IMR-90 (cell line): ENCODE results near the gene OLIG3. TPM values are rescaled to one million over a fixed set of nuclear protein-coding genes. Genes with fewer than 3 reads are reported as not detected.

Source experiments
- ATAC-seq: fragments of 200-7000 bp; cut with Tn5 transposase; 2 replicates; pipeline ENCODE4 v1.9.1; 2020; ENCODE audit warnings: low read depth, mild to moderate bottlenecking, moderate library complexity
- BruUV-seq: library from RNA; stranded (reverse); fragments of 400-500 nt; replicated peaks from 2 replicates; lab custom pipeline; 2021; lab: Mats Ljungman, UMichigan
- CTCF ChIA-PET: fragments of 300-600 bp; formaldehyde crosslinking; extraction: SDS; loops from one replicate; lab custom pipeline; 2021; ENCODE audit warnings: antibody characterized with exemption; lab: Yijun Ruan, JAX
- POLR2A ChIA-PET: fragments of 300-600 bp; sonication (Branson Sonifier 250); formaldehyde crosslinking; loops from one replicate; lab custom pipeline; 2022; ENCODE audit warnings: antibody characterized with exemption; ENCODE audit not compliant: unreplicated experiment; lab: Charles Lee
- DNase-seq: peaks from one replicate; pipeline ENCODE4 v3.0.0; 2013
- H2AFZ ChIP-seq: replicated peaks from 2 replicates; pipeline ENCODE3; 2013; ENCODE audit warnings: low read length, mild to moderate bottlenecking; ENCODE audit not compliant: poor library complexity
- H2AK5ac ChIP-seq: 2 replicates; pipeline ENCODE4 v1.6.1; 2013; ENCODE audit warnings: low read depth, low read length, inconsistent platforms
- H2AK9ac ChIP-seq: replicated peaks from 2 replicates; pipeline ENCODE3; 2013; ENCODE audit warnings: mild to moderate bottlenecking, low read depth, low read length, moderate library complexity; ENCODE audit not compliant: poor library complexity
- H2BK120ac ChIP-seq: 2 replicates; pipeline ENCODE4 v1.6.1; 2013; ENCODE audit warnings: low read depth, low read length, inconsistent platforms
- H2BK15ac ChIP-seq: 3 replicates; pipeline ENCODE4 v1.6.1; 2013; ENCODE audit warnings: low read depth, low read length, inconsistent platforms
- H2BK20ac ChIP-seq: 2 replicates; pipeline ENCODE4 v1.6.1; 2013; ENCODE audit warnings: low read depth, mild to moderate bottlenecking, inconsistent platforms, low read length, moderate library complexity
- H2BK5ac ChIP-seq: 2 replicates; pipeline ENCODE4 v1.6.1; 2013; ENCODE audit warnings: mild to moderate bottlenecking, low read depth, low read length, inconsistent platforms; ENCODE audit not compliant: poor library complexity, severe bottlenecking
- H3K14ac ChIP-seq: replicated peaks from 2 replicates; pipeline ENCODE4 v1.6.1; 2013; ENCODE audit warnings: low read depth, low read length, inconsistent platforms
- H3K18ac ChIP-seq: 2 replicates; pipeline ENCODE4 v1.6.1; 2013; ENCODE audit warnings: low read depth, low read length, control low read depth
- H3K23ac ChIP-seq: 2 replicates; pipeline ENCODE4 v1.6.1; 2013; ENCODE audit warnings: low read depth, low read length, inconsistent platforms
- H3K27ac ChIP-seq: 2 replicates; pipeline ENCODE4 v1.5.1; 2013; ENCODE audit warnings: mild to moderate bottlenecking, control low read depth, low read length; ENCODE audit not compliant: insufficient read depth
- H3K27me3 ChIP-seq: 2 replicates; pipeline ENCODE4 v1.6.1; 2013; ENCODE audit warnings: low read length; ENCODE audit not compliant: control insufficient read depth, insufficient read depth
- H3K36me3 ChIP-seq: 2 replicates; pipeline ENCODE4 v1.6.1; 2013; ENCODE audit warnings: low read length, mixed read lengths; ENCODE audit not compliant: control insufficient read depth, insufficient read depth
- H3K4ac ChIP-seq: 2 replicates; pipeline ENCODE4 v1.6.1; 2013; ENCODE audit warnings: low read depth, low read length, inconsistent platforms
- H3K4me1 ChIP-seq: 2 replicates; pipeline ENCODE4 v1.6.1; 2013; ENCODE audit warnings: low read length, mixed read lengths; ENCODE audit not compliant: control insufficient read depth, insufficient read depth
- H3K4me2 ChIP-seq: 2 replicates; pipeline ENCODE4 v1.6.1; 2013; ENCODE audit warnings: low read depth, mild to moderate bottlenecking, control low read depth, low read length, moderate library complexity
- H3K4me3 ChIP-seq: 2 replicates; pipeline ENCODE4 v1.5.1; 2013; ENCODE audit warnings: low read depth, mild to moderate bottlenecking, control low read depth, low read length, moderate library complexity; ENCODE audit not compliant: insufficient read depth
- H3K56ac ChIP-seq: 2 replicates; pipeline ENCODE4 v1.6.1; 2013; ENCODE audit warnings: low read length, inconsistent platforms; ENCODE audit not compliant: insufficient read depth; ENCODE audit errors: extremely low read depth
- H3K79me1 ChIP-seq, 2 experiments: 2 replicates each; pipeline ENCODE4 v1.6.1; 2013; ENCODE audit warnings: low read length in 2 of 2, inconsistent platforms in 1 of 2, low read depth in 1 of 2
- H3K9ac ChIP-seq: 2 replicates; pipeline ENCODE4 v1.6.1; 2013; ENCODE audit warnings: low read depth, low read length, control low read depth
- H3K9me1 ChIP-seq: 2 replicates; pipeline ENCODE4 v1.6.1; 2013; ENCODE audit warnings: low read length, inconsistent platforms; ENCODE audit not compliant: insufficient read depth
- H3K9me3 ChIP-seq: 2 replicates; pipeline ENCODE4 v1.6.1; 2013; ENCODE audit warnings: low read length; ENCODE audit not compliant: control insufficient read depth, insufficient read depth
- H4K20me1 ChIP-seq: 2 replicates; pipeline ENCODE4 v1.6.1; 2013; ENCODE audit warnings: low read length, inconsistent platforms; ENCODE audit not compliant: insufficient read depth
- H4K5ac ChIP-seq: 2 replicates; pipeline ENCODE4 v1.6.1; 2013; ENCODE audit warnings: mild to moderate bottlenecking, low read depth, low read length, control low read depth
- H4K8ac ChIP-seq, 2 experiments: 2 replicates each; pipeline ENCODE4 v1.6.1; 2013; ENCODE audit warnings: low read depth in 2 of 2, low read length in 2 of 2, control low read depth in 1 of 2, inconsistent platforms in 1 of 2
- H4K91ac ChIP-seq: 2 replicates; pipeline ENCODE4 v1.6.1; 2013; ENCODE audit warnings: low read depth, low read length, inconsistent platforms; ENCODE audit not compliant: insufficient read depth
- BHLHE40 ChIP-seq: fragments of 150-350 bp; IDR thresholded peaks from 2 replicates; pipeline ENCODE4 v1.6.1; 2016; ENCODE audit warnings: mild to moderate bottlenecking, low read depth, low read length
- CEBPB ChIP-seq: IDR thresholded peaks from 2 replicates; pipeline ENCODE4 v1.6.1; 2012; ENCODE audit warnings: low read depth, low read length, improper control_type of control experiment
- CHD1 ChIP-seq: IDR thresholded peaks from 2 replicates; pipeline ENCODE4 v1.6.1; 2012; ENCODE audit warnings: low read depth, low read length, improper control_type of control experiment
- ELK1 ChIP-seq: fragments of 150-350 bp; IDR thresholded peaks from 2 replicates; pipeline ENCODE4 v1.6.1; 2016; ENCODE audit warnings: low read depth, mild to moderate bottlenecking, low read length, moderate library complexity, borderline replicate concordance
- FOS ChIP-seq: fragments of 150-350 bp; IDR thresholded peaks from 2 replicates; pipeline ENCODE4 v1.6.1; 2016; ENCODE audit warnings: low read depth, low read length
- MAFK ChIP-seq: IDR thresholded peaks from 2 replicates; pipeline ENCODE4 v1.6.1; 2012; ENCODE audit warnings: low read depth, low read length, improper control_type of control experiment
- MAZ ChIP-seq: IDR thresholded peaks from 2 replicates; pipeline ENCODE4 v1.6.1; 2012; ENCODE audit warnings: low read depth, mild to moderate bottlenecking, low read length, improper control_type of control experiment, moderate library complexity, borderline replicate concordance
- MXI1 ChIP-seq: IDR thresholded peaks from 2 replicates; pipeline ENCODE4 v1.6.1; 2012; ENCODE audit warnings: low read depth, mild to moderate bottlenecking, low read length, moderate library complexity, borderline replicate concordance
- NFE2L2 ChIP-seq: fragments of 150-350 bp; IDR thresholded peaks from 2 replicates; pipeline ENCODE4 v1.6.1; 2016; ENCODE audit warnings: low read depth, mild to moderate bottlenecking, low read length
- POLR2A ChIP-seq: IDR thresholded peaks from 2 replicates; pipeline ENCODE4 v1.6.1; 2012; ENCODE audit warnings: mild to moderate bottlenecking, low read depth, low read length
- RAD21 ChIP-seq: IDR thresholded peaks from 2 replicates; pipeline ENCODE4 v1.6.1; 2012; ENCODE audit warnings: low read length, improper control_type of control experiment
- RCOR1 ChIP-seq: IDR thresholded peaks from 2 replicates; pipeline ENCODE4 v1.6.1; 2012; ENCODE audit warnings: mild to moderate bottlenecking, low read length, improper control_type of control experiment; ENCODE audit not compliant: insufficient replicate concordance
- RFX5 ChIP-seq: IDR thresholded peaks from 2 replicates; pipeline ENCODE4 v1.8.0; 2012; ENCODE audit warnings: low read depth, mild to moderate bottlenecking, low read length, moderate library complexity
- SMC3 ChIP-seq: fragments of 150-350 bp; IDR thresholded peaks from 2 replicates; pipeline ENCODE4 v1.6.1; 2016; ENCODE audit warnings: low read depth, mild to moderate bottlenecking, antibody characterized with exemption, low read length, moderate library complexity
- WGBS, 2 experiments: methylation state at CpG; one replicate each; pipeline versions ENCODE4 v1.1.5 to v1.1.7; 2013; ENCODE audit warnings: missing lambda C conversion rate in 2 of 2; ENCODE audit not compliant: insufficient read length in 1 of 2; ENCODE audit errors: extremely low coverage in 2 of 2; 5-methylcytosine and 5-hydroxymethylcytosine counted together
- dilution Hi-C: fragments of 300-500 bp; cut with HindIII; formaldehyde crosslinking; loops from one replicate; pipeline ENCODE4 v1.14.3; 2018; ENCODE audit warnings: low sequenced_read_pairs; ENCODE audit not compliant: unreplicated experiment
- in situ Hi-C: fragments of 300-500 bp; cut with MboI; formaldehyde crosslinking; loops from 3 replicates; pipeline ENCODE4 v1.14.3; 2019; ENCODE audit warnings: low sequenced_read_pairs, inconsistent platforms, mixed read lengths
- intact Hi-C: fragments of 100-400 bp; cut with micrococcal nuclease; formaldehyde crosslinking; loops from 2 replicates; pipeline ENCODE4 v1.10.0; 2022
- polyA plus RNA-seq, 3 experiments: library from polyadenylated mRNA; depleted of rRNA; stranded (reverse); fragments of >200 nt; gene quantifications; 2 replicates each; pipeline ENCODE4 v1.2.3, GENCODE V29; 2012; ENCODE audit warnings: low replicate concordance in 1 of 3
- total RNA-seq: library from RNA; depleted of rRNA; stranded (reverse); fragments of >200 nt; gene quantifications from 2 replicates; pipeline ENCODE4 v1.2.3, GENCODE V29; 2012
- TF ChIP-seq, protein P1 (sequence below): fragments of 150-350 bp; IDR thresholded peaks from 2 replicates; pipeline ENCODE4 v1.6.1; 2017; ENCODE audit warnings: mild to moderate bottlenecking, antibody characterized with exemption, low read length, low read depth
- TF ChIP-seq, protein P2 (sequence below): conservative IDR thresholded peaks from 2 replicates; pipeline ENCODE4 v1.5.1; 2012; ENCODE audit warnings: mild to moderate bottlenecking, low read depth, low read length, improper control_type of control experiment

The OLIG3 gene
- total and polyA plus RNA-seq, 2 of the 4 experiments (the other 2 are of a cell fraction): not detected

- Histone ChIP-seq H3K9ac (no peak overlapping the region), H2AK5ac (no peak overlapping the region), H3K9me3 (no peaks in the 10 kb centered on the region), H4K5ac (no peak overlapping the region), H3K14ac (no peak overlapping the region), H2AK9ac (no peak overlapping the region), H3K4me2 (no peak overlapping the region), H3K9me1 (no peaks in the 10 kb centered on the region), H4K91ac (no peak overlapping the region), H2BK15ac (no peak overlapping the region), H3K4me3 (no peak overlapping the region), H3K36me3 (no peaks in the 10 kb centered on the region), H3K23ac (no peak overlapping the region), H3K27me3 (no peaks in the 10 kb centered on the region; the same call in 1 of the 2 replicates), H3K27ac (no peak overlapping the region), H3K79me1 (no peaks in the 10 kb centered on the region), H2BK20ac (no peak overlapping the region), H3K18ac (no peak overlapping the region), H2AFZ (no peak overlapping the region), H2BK120ac (no peak overlapping the region), H3K4me1 (no peaks in the 10 kb centered on the region), H3K4ac (no peak overlapping the region), H2BK5ac (no peak overlapping the region), H4K8ac (no peak overlapping the region), H3K56ac (no peak overlapping the region), H4K20me1 (no peaks in the 10 kb centered on the region)
- dilution Hi-C loops (no loop called here), intact Hi-C loops (no loop called here), in situ Hi-C loops (no loop called here)
- ChIA-PET POLR2A (no interaction called here), CTCF (no interaction called here)
- TF ChIP-seq CHD1: no peak
- TF ChIP-seq POLR2A: no peak
- TF ChIP-seq, protein P1, sequence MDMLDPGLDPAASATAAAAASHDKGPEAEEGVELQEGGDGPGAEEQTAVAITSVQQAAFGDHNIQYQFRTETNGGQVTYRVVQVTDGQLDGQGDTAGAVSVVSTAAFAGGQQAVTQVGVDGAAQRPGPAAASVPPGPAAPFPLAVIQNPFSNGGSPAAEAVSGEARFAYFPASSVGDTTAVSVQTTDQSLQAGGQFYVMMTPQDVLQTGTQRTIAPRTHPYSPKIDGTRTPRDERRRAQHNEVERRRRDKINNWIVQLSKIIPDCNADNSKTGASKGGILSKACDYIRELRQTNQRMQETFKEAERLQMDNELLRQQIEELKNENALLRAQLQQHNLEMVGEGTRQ: no peak
- TF ChIP-seq SMC3: no peak
- no peak for TF ChIP-seq CEBPB
- TF ChIP-seq MAFK: no peak
- TF ChIP-seq BHLHE40: no peak
- no peak for TF ChIP-seq MXI1
- no peak for TF ChIP-seq ELK1
- TF ChIP-seq MAZ: no peak
- no peak for TF ChIP-seq RFX5
- no peak for TF ChIP-seq RAD21
- TF ChIP-seq FOS: no peak
- TF ChIP-seq RCOR1: no peak
- no peak for TF ChIP-seq NFE2L2
- TF ChIP-seq, protein P2, sequence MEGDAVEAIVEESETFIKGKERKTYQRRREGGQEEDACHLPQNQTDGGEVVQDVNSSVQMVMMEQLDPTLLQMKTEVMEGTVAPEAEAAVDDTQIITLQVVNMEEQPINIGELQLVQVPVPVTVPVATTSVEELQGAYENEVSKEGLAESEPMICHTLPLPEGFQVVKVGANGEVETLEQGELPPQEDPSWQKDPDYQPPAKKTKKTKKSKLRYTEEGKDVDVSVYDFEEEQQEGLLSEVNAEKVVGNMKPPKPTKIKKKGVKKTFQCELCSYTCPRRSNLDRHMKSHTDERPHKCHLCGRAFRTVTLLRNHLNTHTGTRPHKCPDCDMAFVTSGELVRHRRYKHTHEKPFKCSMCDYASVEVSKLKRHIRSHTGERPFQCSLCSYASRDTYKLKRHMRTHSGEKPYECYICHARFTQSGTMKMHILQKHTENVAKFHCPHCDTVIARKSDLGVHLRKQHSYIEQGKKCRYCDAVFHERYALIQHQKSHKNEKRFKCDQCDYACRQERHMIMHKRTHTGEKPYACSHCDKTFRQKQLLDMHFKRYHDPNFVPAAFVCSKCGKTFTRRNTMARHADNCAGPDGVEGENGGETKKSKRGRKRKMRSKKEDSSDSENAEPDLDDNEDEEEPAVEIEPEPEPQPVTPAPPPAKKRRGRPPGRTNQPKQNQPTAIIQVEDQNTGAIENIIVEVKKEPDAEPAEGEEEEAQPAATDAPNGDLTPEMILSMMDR: no peak
- ATAC-seq (no peak), DNase-seq (no peak)
- BruUV-seq: no TSS peak
- 100% methylated on average over 1 of the region's 1 CpG; no CpG with 5 or more reads in 1 of the 2 experiments for WGBS, 2 experiments
These were observed 36.2 kb upstream of the OLIG3 start for GRCh38 chr6:137530404-137530803.
